Fibroblast of skin of scalp (primary cell): Measurements from ENCODE around the gene MYO1H.
"Not testable (repeated sequence)": the region's sequence is repeated elsewhere in the genome, so short reads cannot be mapped to it uniquely, and the experiment has no call there.

ENCODE experiments used
- DNase-seq: peaks from one replicate; pipeline ENCODE4 v3.0.0-alpha.2; 2013

The MYO1H gene

GRCh38 chr12:109418848-109419480, 71.3 kb downstream of the MYO1H start:
- no peak for DNase-seq

GRCh38 chr12:109421355-109422087, 73.8 kb downstream of the MYO1H start:
- DNase-seq, result peak; percentile 27

- DNase-seq, result no peak
These were observed 74.6 kb downstream of the MYO1H start for GRCh38 chr12:109422251-109422650.

- no peak for DNase-seq
These were observed 75.7 kb downstream of the MYO1H start for GRCh38 chr12:109423392-109423791.

- peak; percentile 76 for DNase-seq
These were observed 80.4 kb downstream of the MYO1H start for GRCh38 chr12:109428037-109428629.

GRCh38 chr12:109428804-109429203, 81.1 kb downstream of the MYO1H start:
- not testable (repeated sequence) for DNase-seq

- DNase-seq, result no peak
These were observed 82.5 kb downstream of the MYO1H start for GRCh38 chr12:109430244-109430643.

GRCh38 chr12:109432431-109432830, 84.7 kb downstream of the MYO1H start:
- no peak for DNase-seq

GRCh38 chr12:109432842-109433304, 85.2 kb downstream of the MYO1H start:
- DNase-seq, result peak; percentile 66

- no peak for DNase-seq
These were observed 85.9 kb downstream of the MYO1H start for GRCh38 chr12:109433618-109434017.

GRCh38 chr12:109434582-109434981, 86.9 kb downstream of the MYO1H start:
- no peak for DNase-seq

- DNase-seq, result no peak
These were observed 87.9 kb downstream of the MYO1H start for GRCh38 chr12:109435428-109436187.

GRCh38 chr12:109436188-109436560, 88.5 kb downstream of the MYO1H start:
- no peak for DNase-seq

GRCh38 chr12:109439181-109439580, 91.5 kb downstream of the MYO1H start:
- DNase-seq, result no peak

GRCh38 chr12:109439951-109440350, 92.3 kb downstream of the MYO1H start:
- not testable (repeated sequence) for DNase-seq

- DNase-seq, result no peak
These were observed 93.3 kb downstream of the MYO1H start for GRCh38 chr12:109440851-109441490.

- DNase-seq, result no peak
These were observed 96.1 kb downstream of the MYO1H start for GRCh38 chr12:109443794-109444193.

GRCh38 chr12:109444259-109444658, 96.6 kb downstream of the MYO1H start:
- no peak for DNase-seq

- no peak for DNase-seq
These were observed 97.5 kb downstream of the MYO1H start for GRCh38 chr12:109445191-109445609.

GRCh38 chr12:109446869-109447268, 99.2 kb downstream of the MYO1H start:
- DNase-seq, result no peak

- DNase-seq, result no peak
These were observed 99.8 kb downstream of the MYO1H start for GRCh38 chr12:109447482-109447881.

GRCh38 chr12:109448272-109448671, 100.6 kb downstream of the MYO1H start:
- no peak for DNase-seq
